Liver (tissue), 9 donors: ENCODE results near the gene SYNGR2. TPM values are rescaled to one million over a fixed set of nuclear protein-coding genes. Genes with fewer than 3 reads are reported as not detected.
A peak's percentile ranks its signal among the peaks of the same experiment; 100 is the strongest.

Experiments
- DNase-seq: peaks from one replicate; pipeline ENCODE4 v3.0.0-alpha.2; 2017; ENCODE audit warnings: low spot score
- H3K27ac ChIP-seq, 2 donors: one replicate each; pipeline ENCODE4 v1.7.0; 2013; ENCODE audit warnings: inconsistent platforms in 2 of 2, low read length in 2 of 2, control low read depth in 1 of 2, low read depth in 1 of 2, mild to moderate bottlenecking in 1 of 2
- H3K27me3 ChIP-seq, 4 donors: one replicate each; pipeline versions ENCODE4 v1.6.1 to v1.7.0; 2013; ENCODE audit warnings: low read length in 3 of 4, inconsistent platforms in 1 of 4, mild to moderate bottlenecking in 1 of 4, moderate library complexity in 1 of 4; ENCODE audit not compliant: control insufficient read depth in 4 of 4, insufficient read depth in 4 of 4
- H3K36me3 ChIP-seq, 4 donors: one replicate each; pipeline versions ENCODE4 v1.6.1 to v1.7.0; 2013; ENCODE audit warnings: low read length in 3 of 4, mild to moderate bottlenecking in 3 of 4, low read depth in 1 of 4, moderate library complexity in 1 of 4; ENCODE audit not compliant: control insufficient read depth in 4 of 4, insufficient read depth in 3 of 4
- H3K4me1 ChIP-seq, 4 donors: one replicate each; pipeline versions ENCODE4 v1.6.1 to v1.7.0; 2013; ENCODE audit warnings: low read length in 3 of 4, mild to moderate bottlenecking in 3 of 4, moderate library complexity in 1 of 4; ENCODE audit not compliant: control insufficient read depth in 4 of 4, insufficient read depth in 4 of 4
- H3K4me3 ChIP-seq, 3 donors: one replicate each; pipeline versions ENCODE4 v1.6.1 to v1.7.0; 2013; ENCODE audit warnings: low read length in 3 of 3, control low read depth in 1 of 3, low read depth in 1 of 3, mild to moderate bottlenecking in 1 of 3
- H3K9ac ChIP-seq, 2 donors: one replicate each; pipeline ENCODE4 v1.7.0; 2013; ENCODE audit warnings: low read length in 2 of 2, mild to moderate bottlenecking in 2 of 2, moderate library complexity in 2 of 2, control low read depth in 1 of 2, low read depth in 1 of 2
- H3K9me3 ChIP-seq, 4 donors: one replicate each; pipeline versions ENCODE4 v1.6.1 to v1.7.0; 2013; ENCODE audit warnings: low read length in 3 of 4; ENCODE audit not compliant: control insufficient read depth in 4 of 4
- ATF3 ChIP-seq: IDR thresholded peaks from 2 replicates; pipeline ENCODE4 v1.6.1; 2016; ENCODE audit warnings: antibody characterized with exemption
- EGR1 ChIP-seq, 2 donors: IDR thresholded peaks; 2 replicates each; pipeline ENCODE4 v1.6.1; 2016 to 2018; ENCODE audit warnings: antibody characterized with exemption in 2 of 2, low read depth in 2 of 2
- FOXA1 ChIP-seq: IDR thresholded peaks from 2 replicates; pipeline ENCODE4 v1.6.1; 2016; ENCODE audit warnings: antibody characterized with exemption
- HNF4A ChIP-seq, 2 donors: conservative IDR thresholded peaks; 2 replicates each; pipeline ENCODE4 v1.6.1; 2016; ENCODE audit warnings: antibody characterized with exemption in 2 of 2, mild to moderate bottlenecking in 2 of 2
- NR2F2 ChIP-seq: IDR thresholded peaks from 2 replicates; pipeline ENCODE4 v1.6.1; 2016; ENCODE audit warnings: antibody characterized with exemption
- RAD21 ChIP-seq, 2 donors: IDR thresholded peaks; 2 replicates each; pipeline ENCODE4 v1.6.1; 2016; ENCODE audit warnings: antibody characterized with exemption in 2 of 2, mild to moderate bottlenecking in 2 of 2
- RXRA ChIP-seq, 2 donors: IDR thresholded peaks; 2 replicates each; pipeline ENCODE4 v1.6.1; 2017 to 2018; ENCODE audit warnings: antibody characterized with exemption in 2 of 2, mild to moderate bottlenecking in 1 of 2
- SP1 ChIP-seq: IDR thresholded peaks from 2 replicates; pipeline ENCODE4 v1.6.1; 2018; ENCODE audit warnings: antibody characterized with exemption, mild to moderate bottlenecking
- TAF1 ChIP-seq: conservative IDR thresholded peaks from 2 replicates; pipeline ENCODE4 v1.6.1; 2016; ENCODE audit warnings: antibody characterized with exemption, mild to moderate bottlenecking
- YY1 ChIP-seq: IDR thresholded peaks from 2 replicates; pipeline ENCODE4 v1.6.1; 2016; ENCODE audit warnings: antibody characterized with exemption, mild to moderate bottlenecking
- WGBS: extraction: QIAGEN DNeasy Blood & Tissue Kit; methylation state at CpG from one replicate; pipeline ENCODE4 v1.1.7; 2013; 5-methylcytosine and 5-hydroxymethylcytosine counted together
- polyA plus RNA-seq, 2 donors: library from polyadenylated mRNA; stranded (reverse) in 1 of 2; unstranded in 1 of 2; fragments of 200-250 nt in 1 of 2; fragments of >200 nt in 1 of 2; fragmentation: Nextera tagmentation in 1 of 2; extraction: Ambion mirVana in 1 of 2; gene quantifications; one replicate each; pipeline versions ENCODE4 v1.2.1 to v1.2.3, GENCODE V29; 2013 to 2015
- total RNA-seq, 2 donors: library from RNA; depleted of rRNA; stranded (reverse); fragments of >200 nt; gene quantifications; one replicate each; pipeline ENCODE4 v1.2.3, GENCODE V29; 2014
- TF ChIP-seq, protein P1 (sequence below): IDR thresholded peaks from 2 replicates; pipeline ENCODE4 v1.6.1; 2016; ENCODE audit warnings: antibody characterized with exemption, mild to moderate bottlenecking
- TF ChIP-seq, protein P2 (sequence below): IDR thresholded peaks from 2 replicates; pipeline ENCODE4 v1.6.1; 2016; ENCODE audit warnings: antibody characterized with exemption
- TF ChIP-seq, protein P3 (sequence below): fragments of 150-350 bp; IDR thresholded peaks from 2 replicates; pipeline ENCODE4 v1.5.1; 2017; ENCODE audit warnings: improper control_type of control experiment, low read depth, low read length; ENCODE audit not compliant: missing input control
- donor health status: healthy.
- donor health status: healthy.
- donor health status: healthy.
- donor health status: healthy.
- donor health status: healthy.

SYNGR2 gene
- total and polyA plus RNA-seq, 4 donors = 27.9 to 84.7 (median 55.2) TPM

GRCh38 chr17:78185981-78186691, 17.8 kb downstream of the SYNGR2 start:
- H3K27me3 ChIP-seq = no peaks in the 10 kb centered on the region
- DNase-seq = no peak
- no peak for TF ChIP-seq HNF4A (conservative IDR thresholded peaks at IDR 0.05)
- H3K27ac ChIP-seq = peak overlapping the region in 1 of 2 donors; percentile 80
- H3K9me3 ChIP-seq = no peaks in the 10 kb centered on the region
- no peak overlapping the region for H3K9ac ChIP-seq
- WGBS = 64% methylated on average over 10 of the region's 10 CpGs
- no peak overlapping the region for H3K4me3 ChIP-seq
- H3K4me1 ChIP-seq = peaks cover 16 to 54% (median 44%) of the 10 kb centered on the region in 4 donors
- H3K36me3 ChIP-seq = peaks cover 0 to 5% (median 3%) of the 10 kb centered on the region in 4 donors

DNA sequence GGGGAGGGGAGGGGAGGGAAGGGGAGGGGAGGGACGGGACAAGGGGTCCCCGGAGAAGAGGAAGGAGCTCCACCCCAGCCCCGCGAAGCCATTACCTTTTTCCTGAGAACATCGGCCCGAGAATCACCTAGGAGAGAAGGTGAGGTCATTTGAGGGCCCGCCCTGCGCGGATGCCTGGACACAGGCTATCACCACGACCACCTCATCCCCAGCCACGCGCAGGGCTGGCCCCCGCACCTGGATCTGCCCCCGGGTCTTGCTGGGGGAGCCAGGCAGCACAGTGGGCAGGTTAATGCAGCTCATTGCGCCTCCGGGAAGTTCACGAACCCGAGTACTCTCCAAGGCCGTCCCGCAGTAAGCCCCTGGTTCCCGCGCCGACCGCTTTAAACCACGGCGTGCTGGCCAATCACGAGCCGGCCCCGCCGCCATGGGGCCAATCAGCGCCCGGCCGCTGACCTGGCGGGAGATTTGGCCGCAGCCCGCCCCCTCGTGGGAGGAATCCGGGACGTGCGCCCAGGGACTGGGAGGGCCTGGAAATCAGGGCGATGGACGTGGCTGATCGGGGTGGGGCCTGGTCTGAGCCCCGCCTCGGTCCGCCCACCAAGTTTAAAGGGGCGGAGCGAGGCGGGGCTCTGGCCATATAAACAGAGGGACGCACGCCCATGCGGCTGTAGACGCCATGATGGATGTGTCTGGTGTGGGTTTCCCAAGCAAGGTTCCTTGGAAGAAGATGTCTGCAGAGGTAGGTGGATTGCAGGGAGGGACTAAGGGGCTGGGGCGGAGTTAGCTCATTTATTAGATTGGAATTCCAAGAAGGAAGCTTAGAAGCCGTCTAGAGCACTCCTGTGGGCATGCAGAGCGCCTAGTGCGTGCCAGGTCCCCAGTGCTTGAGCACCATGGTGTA, 18.6 kb downstream of the SYNGR2 start, which contains the start of the genes AFMID and TK1:
Gene AFMID, plus strand, starts transcription at position 671 of the 904 bp plus-strand sequence. Its CDS starts 9 bp downstream, at position 680.
Gene TK1, minus strand, starts transcription at position 361 of the 904 bp plus-strand sequence. Its CDS starts 58 bp downstream, at position 303.
- Histone ChIP-seq H3K4me3 (peak within 1 kb of the TSS; percentile 80 to 99 (median 97)), H3K36me3 (peaks cover 0 to 7% (median 4%) of the 10 kb centered on the region in 4 donors), H3K27ac (peak within 1 kb of the TSS; percentile 79 to 80), H3K27me3 (no peaks in the 10 kb centered on the region), H3K4me1 (peaks cover 16 to 55% (median 46%) of the 10 kb centered on the region in 4 donors), H3K9me3 (no peaks in the 10 kb centered on the region), H3K9ac (peak within 1 kb of the TSS; percentile 67 to 89)
- 4% methylated on average over 57 of the region's 57 CpGs for whole genome bisulfite sequencing
- TF ChIP-seq NR2F2 (no peak), TAF1 (peak; percentile 82), EGR1 (IDR thresholded peaks at IDR 0.05; ENCODE audit: low read depth in 2 of 2) (peak in 1 of 2 donors; percentile 47), ATF3 (no peak), RXRA (IDR thresholded peaks at IDR 0.05) (peak; percentile 62 to 81), RAD21 (IDR thresholded peaks at IDR 0.05) (peak; percentile 54 to 60), YY1 (peak; percentile 96), FOXA1 (no peak), HNF4A (conservative IDR thresholded peaks at IDR 0.05) (peak in 1 of 2 donors; percentile 40), SP1 (peak; percentile 94)
- TF ChIP-seq, protein P1, sequence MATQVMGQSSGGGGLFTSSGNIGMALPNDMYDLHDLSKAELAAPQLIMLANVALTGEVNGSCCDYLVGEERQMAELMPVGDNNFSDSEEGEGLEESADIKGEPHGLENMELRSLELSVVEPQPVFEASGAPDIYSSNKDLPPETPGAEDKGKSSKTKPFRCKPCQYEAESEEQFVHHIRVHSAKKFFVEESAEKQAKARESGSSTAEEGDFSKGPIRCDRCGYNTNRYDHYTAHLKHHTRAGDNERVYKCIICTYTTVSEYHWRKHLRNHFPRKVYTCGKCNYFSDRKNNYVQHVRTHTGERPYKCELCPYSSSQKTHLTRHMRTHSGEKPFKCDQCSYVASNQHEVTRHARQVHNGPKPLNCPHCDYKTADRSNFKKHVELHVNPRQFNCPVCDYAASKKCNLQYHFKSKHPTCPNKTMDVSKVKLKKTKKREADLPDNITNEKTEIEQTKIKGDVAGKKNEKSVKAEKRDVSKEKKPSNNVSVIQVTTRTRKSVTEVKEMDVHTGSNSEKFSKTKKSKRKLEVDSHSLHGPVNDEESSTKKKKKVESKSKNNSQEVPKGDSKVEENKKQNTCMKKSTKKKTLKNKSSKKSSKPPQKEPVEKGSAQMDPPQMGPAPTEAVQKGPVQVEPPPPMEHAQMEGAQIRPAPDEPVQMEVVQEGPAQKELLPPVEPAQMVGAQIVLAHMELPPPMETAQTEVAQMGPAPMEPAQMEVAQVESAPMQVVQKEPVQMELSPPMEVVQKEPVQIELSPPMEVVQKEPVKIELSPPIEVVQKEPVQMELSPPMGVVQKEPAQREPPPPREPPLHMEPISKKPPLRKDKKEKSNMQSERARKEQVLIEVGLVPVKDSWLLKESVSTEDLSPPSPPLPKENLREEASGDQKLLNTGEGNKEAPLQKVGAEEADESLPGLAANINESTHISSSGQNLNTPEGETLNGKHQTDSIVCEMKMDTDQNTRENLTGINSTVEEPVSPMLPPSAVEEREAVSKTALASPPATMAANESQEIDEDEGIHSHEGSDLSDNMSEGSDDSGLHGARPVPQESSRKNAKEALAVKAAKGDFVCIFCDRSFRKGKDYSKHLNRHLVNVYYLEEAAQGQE = peak; percentile 73
- TF ChIP-seq, protein P2, sequence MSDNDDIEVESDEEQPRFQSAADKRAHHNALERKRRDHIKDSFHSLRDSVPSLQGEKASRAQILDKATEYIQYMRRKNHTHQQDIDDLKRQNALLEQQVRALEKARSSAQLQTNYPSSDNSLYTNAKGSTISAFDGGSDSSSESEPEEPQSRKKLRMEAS = no peak
- TF ChIP-seq, protein P3, sequence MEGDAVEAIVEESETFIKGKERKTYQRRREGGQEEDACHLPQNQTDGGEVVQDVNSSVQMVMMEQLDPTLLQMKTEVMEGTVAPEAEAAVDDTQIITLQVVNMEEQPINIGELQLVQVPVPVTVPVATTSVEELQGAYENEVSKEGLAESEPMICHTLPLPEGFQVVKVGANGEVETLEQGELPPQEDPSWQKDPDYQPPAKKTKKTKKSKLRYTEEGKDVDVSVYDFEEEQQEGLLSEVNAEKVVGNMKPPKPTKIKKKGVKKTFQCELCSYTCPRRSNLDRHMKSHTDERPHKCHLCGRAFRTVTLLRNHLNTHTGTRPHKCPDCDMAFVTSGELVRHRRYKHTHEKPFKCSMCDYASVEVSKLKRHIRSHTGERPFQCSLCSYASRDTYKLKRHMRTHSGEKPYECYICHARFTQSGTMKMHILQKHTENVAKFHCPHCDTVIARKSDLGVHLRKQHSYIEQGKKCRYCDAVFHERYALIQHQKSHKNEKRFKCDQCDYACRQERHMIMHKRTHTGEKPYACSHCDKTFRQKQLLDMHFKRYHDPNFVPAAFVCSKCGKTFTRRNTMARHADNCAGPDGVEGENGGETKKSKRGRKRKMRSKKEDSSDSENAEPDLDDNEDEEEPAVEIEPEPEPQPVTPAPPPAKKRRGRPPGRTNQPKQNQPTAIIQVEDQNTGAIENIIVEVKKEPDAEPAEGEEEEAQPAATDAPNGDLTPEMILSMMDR = peak; percentile 84
- DNase-seq = peak; percentile 98
